Breast epithelium (tissue), 3 donors: ENCODE data around the gene GNG14.

ENCODE experiments used
- POLR2AphosphoS5 ChIP-seq, 3 donors: sonication (generic); formaldehyde crosslinking; IDR thresholded peaks; one replicate each; pipeline ENCODE4 v1.6.1; 2017; ENCODE audit warnings: antibody characterized with exemption in 3 of 3
- TF ChIP-seq, protein P1 (sequence below), 3 donors: fragments of 450-650 bp; IDR thresholded peaks; one replicate each; pipeline ENCODE4 v1.5.1; 2016 to 2017; ENCODE audit warnings: antibody characterized with exemption in 3 of 3, mild to moderate bottlenecking in 3 of 3, moderate library complexity in 3 of 3

DNA sequence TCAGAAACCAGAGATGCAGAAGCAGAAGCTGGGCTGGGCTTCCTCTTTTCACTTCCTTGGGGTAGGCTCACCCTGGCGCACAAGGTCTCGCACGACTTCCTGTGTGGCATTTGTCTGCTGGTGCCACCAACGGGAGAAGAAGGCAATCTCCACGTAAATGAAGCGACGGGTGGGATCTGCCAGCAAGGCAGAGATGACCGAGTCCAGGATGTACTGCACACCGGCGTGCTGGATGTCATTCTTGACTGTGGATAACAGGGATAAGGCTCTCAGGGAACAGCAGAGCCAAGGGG lies 22.6 kb upstream of the GNG14 start:
- TF ChIP-seq, protein P1, sequence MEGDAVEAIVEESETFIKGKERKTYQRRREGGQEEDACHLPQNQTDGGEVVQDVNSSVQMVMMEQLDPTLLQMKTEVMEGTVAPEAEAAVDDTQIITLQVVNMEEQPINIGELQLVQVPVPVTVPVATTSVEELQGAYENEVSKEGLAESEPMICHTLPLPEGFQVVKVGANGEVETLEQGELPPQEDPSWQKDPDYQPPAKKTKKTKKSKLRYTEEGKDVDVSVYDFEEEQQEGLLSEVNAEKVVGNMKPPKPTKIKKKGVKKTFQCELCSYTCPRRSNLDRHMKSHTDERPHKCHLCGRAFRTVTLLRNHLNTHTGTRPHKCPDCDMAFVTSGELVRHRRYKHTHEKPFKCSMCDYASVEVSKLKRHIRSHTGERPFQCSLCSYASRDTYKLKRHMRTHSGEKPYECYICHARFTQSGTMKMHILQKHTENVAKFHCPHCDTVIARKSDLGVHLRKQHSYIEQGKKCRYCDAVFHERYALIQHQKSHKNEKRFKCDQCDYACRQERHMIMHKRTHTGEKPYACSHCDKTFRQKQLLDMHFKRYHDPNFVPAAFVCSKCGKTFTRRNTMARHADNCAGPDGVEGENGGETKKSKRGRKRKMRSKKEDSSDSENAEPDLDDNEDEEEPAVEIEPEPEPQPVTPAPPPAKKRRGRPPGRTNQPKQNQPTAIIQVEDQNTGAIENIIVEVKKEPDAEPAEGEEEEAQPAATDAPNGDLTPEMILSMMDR (IDR thresholded peaks at IDR 0.05): no peak
- no peak for TF ChIP-seq POLR2AphosphoS5 (IDR thresholded peaks at IDR 0.05)
